GM12878 (cell line): Measurements from ENCODE around the gene GLI2. TPM values are rescaled to one million over a fixed set of nuclear protein-coding genes. Genes with fewer than 3 reads are reported as not detected.

ENCODE experiments used
- ATAC-seq: fragments of 200-7000 bp; cut with Tn5 transposase; 3 replicates; pipeline ENCODE4 v1.9.1; 2020; ENCODE audit warnings: mild to moderate bottlenecking, moderate library complexity
- BruUV-seq: library from RNA; stranded (reverse); fragments of 400-500 nt; replicated peaks from 2 replicates; lab custom pipeline; 2021; lab: Mats Ljungman, UMichigan
- CTCF ChIA-PET: fragments of 300-600 bp; sonication (Branson Sonifier 250); formaldehyde crosslinking; extraction: SDS; loops from one replicate; lab custom pipeline; 2021; ENCODE audit warnings: inconsistent platforms; lab: Yijun Ruan, JAX
- POLR2A ChIA-PET: fragments of 350-600 bp; formaldehyde crosslinking; extraction: SDS; loops from one replicate; lab custom pipeline; 2021; ENCODE audit warnings: inconsistent platforms; lab: Charles Lee
- RAD21 ChIA-PET: fragments of 300-600 bp; sonication (Branson Sonifier 250); formaldehyde crosslinking; loops from one replicate; lab custom pipeline; 2023; ENCODE audit warnings: antibody characterized with exemption; ENCODE audit not compliant: unreplicated experiment; lab: Charles Lee
- SMC1A ChIA-PET: fragments of 300-600 bp; sonication (Branson Sonifier 250); formaldehyde crosslinking; loops from one replicate; lab custom pipeline; 2023; ENCODE audit not compliant: unreplicated experiment, uncharacterized antibody; lab: Charles Lee
- DNase-seq: peaks from one replicate; pipeline ENCODE4 v3.0.0-alpha.2; 2011; ENCODE audit warnings: low read depth, low spot score
- FAIRE-seq: peaks from 3 replicates; lab custom pipeline; 2011; peaks lifted over from hg19 to GRCh38; lab: Jason Lieb, UNC
- H2AFZ ChIP-seq: 2 replicates; pipeline ENCODE4 v1.6.0; 2011; ENCODE audit warnings: low read depth, low read length, control low read depth; ENCODE audit not compliant: control insufficient read depth
- H3K27ac ChIP-seq: 2 replicates; pipeline ENCODE4 v1.5.1; 2011; ENCODE audit warnings: control low read depth; ENCODE audit not compliant: control insufficient read depth, insufficient read depth
- H3K27me3 ChIP-seq, 2 experiments: replicated peaks in 1 of 2; 2 replicates each; pipeline versions ENCODE4 v1.6.0 to v1.6.1; 2011; ENCODE audit warnings: low read length in 1 of 2; ENCODE audit not compliant: control insufficient read depth in 2 of 2, insufficient read depth in 2 of 2
- H3K36me3 ChIP-seq, 2 experiments: 2 replicates each; pipeline ENCODE4 v1.5.1; 2011; ENCODE audit warnings: low read length in 1 of 2; ENCODE audit not compliant: control insufficient read depth in 2 of 2, insufficient read depth in 2 of 2
- H3K4me1 ChIP-seq: 2 replicates; pipeline ENCODE4 v1.6.1; 2011; ENCODE audit warnings: mild to moderate bottlenecking, low read length, moderate library complexity, mixed read lengths; ENCODE audit not compliant: control insufficient read depth, insufficient read depth
- H3K4me2 ChIP-seq: 2 replicates; pipeline ENCODE4 v1.6.0; 2011; ENCODE audit warnings: control low read depth; ENCODE audit not compliant: control insufficient read depth, insufficient read depth
- H3K4me3 ChIP-seq: fragments of 200-600 bp; sonication (generic); 2 replicates; pipeline ENCODE4 v1.5.1; 2016
- H3K79me2 ChIP-seq: 2 replicates; pipeline ENCODE4 v1.6.0; 2011; ENCODE audit warnings: low read length; ENCODE audit not compliant: control insufficient read depth, insufficient read depth
- H3K9ac ChIP-seq: 2 replicates; pipeline ENCODE4 v1.8.0; 2011; ENCODE audit warnings: low read length, control low read depth, mixed read lengths; ENCODE audit not compliant: control insufficient read depth, insufficient read depth
- H3K9me3 ChIP-seq: replicated peaks from 3 replicates; pipeline ENCODE4 v1.5.1; 2011; ENCODE audit warnings: mild to moderate bottlenecking, low read length; ENCODE audit not compliant: control insufficient read depth, insufficient read depth
- H4K20me1 ChIP-seq: 2 replicates; pipeline ENCODE4 v1.6.0; 2011; ENCODE audit not compliant: control insufficient read depth, insufficient read depth
- ATF3 ChIP-seq: IDR thresholded peaks from 2 replicates; pipeline ENCODE4 v1.6.1; 2011; ENCODE audit warnings: low read depth, mild to moderate bottlenecking, low read length, moderate library complexity, borderline replicate concordance; ENCODE audit errors: extremely low read depth
- ATF7 ChIP-seq: fragments of 450-650 bp; IDR thresholded peaks from 2 replicates; pipeline ENCODE4 v1.6.1; 2016; ENCODE audit warnings: low read depth, mild to moderate bottlenecking
- CREB1 ChIP-seq: IDR thresholded peaks from 2 replicates; pipeline ENCODE4 v1.6.1; 2012; ENCODE audit warnings: low read depth, mild to moderate bottlenecking, inconsistent platforms
- HCFC1 ChIP-seq: fragments of 150-350 bp; IDR thresholded peaks from 2 replicates; pipeline ENCODE4 v1.6.1; 2014; ENCODE audit warnings: low read length
- IRF4 ChIP-seq: IDR thresholded peaks from 2 replicates; pipeline ENCODE4 v1.6.1; 2011; ENCODE audit warnings: low read depth, low read length
- KLF5 ChIP-seq: fragments of 450-650 bp; IDR thresholded peaks from 2 replicates; pipeline ENCODE4 v1.6.1; 2014; ENCODE audit warnings: mild to moderate bottlenecking; ENCODE audit not compliant: partially characterized antibody
- MEF2B ChIP-seq: fragments of 450-650 bp; IDR thresholded peaks from 2 replicates; pipeline ENCODE4 v1.6.1; 2018; ENCODE audit warnings: mild to moderate bottlenecking, moderate library complexity; ENCODE audit not compliant: partially characterized antibody, poor library complexity, severe bottlenecking
- POU2F2 ChIP-seq: IDR thresholded peaks from 3 replicates; pipeline ENCODE4 v1.6.1; 2011; ENCODE audit warnings: low read depth, mild to moderate bottlenecking, low read length, borderline replicate concordance
- RB1 ChIP-seq: fragments of 450-650 bp; formaldehyde crosslinking; IDR thresholded peaks from 2 replicates; pipeline ENCODE4 v1.6.1; 2017; ENCODE audit warnings: mild to moderate bottlenecking, borderline replicate concordance
- RBBP5 ChIP-seq: fragments of 200-600 bp; sonication (generic); conservative IDR thresholded peaks from 2 replicates; pipeline ENCODE4 v1.6.1; 2016
- RELB ChIP-seq: fragments of 450-650 bp; IDR thresholded peaks from 2 replicates; pipeline ENCODE4 v1.6.1; 2017; ENCODE audit warnings: low read depth, mild to moderate bottlenecking, moderate library complexity
- USF2 ChIP-seq: IDR thresholded peaks from 2 replicates; pipeline ENCODE4 v1.6.1; 2011; ENCODE audit warnings: low read depth, low read length, improper control_type of control experiment, borderline replicate concordance
- ZBTB40 ChIP-seq: fragments of 450-650 bp; IDR thresholded peaks from 2 replicates; pipeline ENCODE4 v1.6.1; 2016; ENCODE audit warnings: mild to moderate bottlenecking, moderate library complexity, borderline replicate concordance
- ZNF274 ChIP-seq: IDR thresholded peaks from one replicate; pipeline ENCODE4 v1.8.0; 2011; ENCODE audit not compliant: insufficient read length, insufficient read depth
- WGBS: methylation state at CpG from one replicate; pipeline ENCODE4 v1.1.6; 2016; ENCODE audit warnings: low lambda C conversion rate; ENCODE audit not compliant: insufficient replicate concordance, insufficient coverage; ENCODE audit errors: missing lambda C conversion rate; 5-methylcytosine and 5-hydroxymethylcytosine counted together
- in situ Hi-C: fragments of 300-500 bp; cut with MboI; formaldehyde crosslinking; loops from 9 replicates; pipeline ENCODE4 v1.14.3; 2018; ENCODE audit warnings: mixed read lengths
- intact Hi-C: fragments of 100-400 bp; cut with micrococcal nuclease; formaldehyde crosslinking; loops from one replicate; pipeline ENCODE4 v1.14.2; 2022; ENCODE audit not compliant: unreplicated experiment
- polyA plus RNA-seq, 11 experiments: library from polyadenylated mRNA; depleted of rRNA in 4 of 11; unstranded in 6 of 11; stranded (reverse) in 5 of 11; fragments of >200 nt; fragmentation: Nextera tagmentation in 4 of 11; fragmentation: Illumina TruSeq in 1 of 11; extraction: Ambion mirVana in 4 of 11; extraction: Trizol in 1 of 11; gene quantifications; 1 replicate in 1 of 11; 2 replicates in 10 of 11; pipeline versions ENCODE4 v1.2.1 to v1.2.3, GENCODE V29; 2011 to 2016; ENCODE audit warnings: inconsistent platforms in 2 of 11, missing spikeins in 2 of 11, low read depth in 1 of 11
- total RNA-seq, 4 experiments: library from RNA; depleted of rRNA in 3 of 4; stranded (reverse); fragments of >200 nt in 3 of 4; fragmentation: Illumina TruSeq in 1 of 4; extraction: Trizol in 1 of 4; gene quantifications; 2 replicates each; pipeline versions ENCODE4 v1.2.1 to v1.2.3, GENCODE V29; 2013 to 2021

The GLI2 gene
- total and polyA plus RNA-seq, 10 of the 15 experiments (the other 5 are each of a cell fraction or from before 2014, with no cell fraction given): 0.01 TPM; not detected in 9

- no peak for TF ChIP-seq CREB1
- TF ChIP-seq ATF3: no peak
- TF ChIP-seq IRF4: no peak
- TF ChIP-seq ZNF274: no peak
- TF ChIP-seq, all 136 proteins: peak for 0
These were observed 15.0 kb downstream of the GLI2 start (continued) for GRCh38 chr2:120750488-120751210.

GRCh38 chr2:120751553-120751952 lies 15.9 kb downstream of the GLI2 start:
- ChIA-PET CTCF (no interaction called here), POLR2A (no interaction called here), RAD21 (no interaction called here), SMC1A (no interaction called here)
- 0% methylated on average over 1 of the region's 1 CpG for WGBS
- no peaks in the 10 kb centered on the region for H3K4me1 ChIP-seq
- DNase-seq (no peak), ATAC-seq (no peak), FAIRE-seq (no peak)
- BruUV-seq: no TSS peak
- intact Hi-C loops (no loop called here), in situ Hi-C loops (no loop called here)
- H3K27ac ChIP-seq: no peak overlapping the region
- no peaks in the 10 kb centered on the region for H3K79me2 ChIP-seq
- no peak overlapping the region for H2AFZ ChIP-seq
- no peak overlapping the region for H3K4me3 ChIP-seq
- H3K27me3 ChIP-seq: peaks cover 1 to 3% of the 10 kb centered on the region in 2 experiments; a peak in 2 of 4 replicates
- no peaks in the 10 kb centered on the region for H4K20me1 ChIP-seq
- no peaks in the 10 kb centered on the region for H3K36me3 ChIP-seq
- H3K4me2 ChIP-seq: no peak overlapping the region
- H3K9me3 ChIP-seq: no peaks in the 10 kb centered on the region
- no peak overlapping the region for H3K9ac ChIP-seq
- TF ChIP-seq MEF2B (no peak), RELB (no peak), HCFC1 (no peak), RB1 (no peak), RBBP5 (no peak), POU2F2 (no peak), USF2 (no peak), ATF7 (no peak), KLF5 (no peak), ZBTB40 (no peak)
